Epithelial cell of proximal tubule (primary cell): Measurements from ENCODE around the gene LRRTM4. TPM values are rescaled to one million over a fixed set of nuclear protein-coding genes. Genes with fewer than 3 reads are reported as not detected.

Experiments used
- DNase-seq: peaks from one replicate; pipeline ENCODE4 v3.0.0-alpha.2; 2011; ENCODE audit warnings: low read depth
- H3K4me3 ChIP-seq: 2 replicates; pipeline ENCODE4 v1.5.1; 2011; ENCODE audit warnings: low read depth, mild to moderate bottlenecking, low read length
- total RNA-seq: library from RNA; depleted of rRNA; stranded (reverse); fragments of >200 nt; gene quantifications from 2 replicates; pipeline ENCODE4 v1.2.3, GENCODE V29; 2015
- TF ChIP-seq, protein P1 (sequence below): conservative IDR thresholded peaks from 2 replicates; pipeline ENCODE4 v1.5.1; 2012; ENCODE audit warnings: low read depth, mild to moderate bottlenecking, low read length

Gene LRRTM4
- total RNA-seq, 1 donor from 2014 or later = not detected

DNA sequence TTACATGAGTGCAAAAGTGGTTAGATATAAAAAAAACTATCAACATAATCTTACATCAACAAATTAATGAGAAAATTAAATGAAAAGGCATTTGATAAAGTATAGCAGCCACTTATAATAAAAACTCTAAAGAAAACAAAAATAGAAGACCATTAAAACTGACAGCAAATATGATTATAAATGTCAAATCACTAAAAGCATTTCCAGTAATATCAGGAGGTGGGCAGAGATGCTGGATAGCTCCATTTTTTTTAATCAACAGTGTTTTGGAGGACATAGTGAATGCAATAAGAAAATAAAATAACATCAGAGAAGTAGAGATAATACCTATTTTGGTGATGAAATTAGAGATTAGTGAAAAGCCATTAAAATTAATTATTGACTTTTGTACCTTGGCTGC is 173.4 kb downstream of the LRRTM4 start:
- TF ChIP-seq, protein P1, sequence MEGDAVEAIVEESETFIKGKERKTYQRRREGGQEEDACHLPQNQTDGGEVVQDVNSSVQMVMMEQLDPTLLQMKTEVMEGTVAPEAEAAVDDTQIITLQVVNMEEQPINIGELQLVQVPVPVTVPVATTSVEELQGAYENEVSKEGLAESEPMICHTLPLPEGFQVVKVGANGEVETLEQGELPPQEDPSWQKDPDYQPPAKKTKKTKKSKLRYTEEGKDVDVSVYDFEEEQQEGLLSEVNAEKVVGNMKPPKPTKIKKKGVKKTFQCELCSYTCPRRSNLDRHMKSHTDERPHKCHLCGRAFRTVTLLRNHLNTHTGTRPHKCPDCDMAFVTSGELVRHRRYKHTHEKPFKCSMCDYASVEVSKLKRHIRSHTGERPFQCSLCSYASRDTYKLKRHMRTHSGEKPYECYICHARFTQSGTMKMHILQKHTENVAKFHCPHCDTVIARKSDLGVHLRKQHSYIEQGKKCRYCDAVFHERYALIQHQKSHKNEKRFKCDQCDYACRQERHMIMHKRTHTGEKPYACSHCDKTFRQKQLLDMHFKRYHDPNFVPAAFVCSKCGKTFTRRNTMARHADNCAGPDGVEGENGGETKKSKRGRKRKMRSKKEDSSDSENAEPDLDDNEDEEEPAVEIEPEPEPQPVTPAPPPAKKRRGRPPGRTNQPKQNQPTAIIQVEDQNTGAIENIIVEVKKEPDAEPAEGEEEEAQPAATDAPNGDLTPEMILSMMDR = no peak
- no peak overlapping the region for H3K4me3 ChIP-seq
- no peak for DNase-seq

DNA sequence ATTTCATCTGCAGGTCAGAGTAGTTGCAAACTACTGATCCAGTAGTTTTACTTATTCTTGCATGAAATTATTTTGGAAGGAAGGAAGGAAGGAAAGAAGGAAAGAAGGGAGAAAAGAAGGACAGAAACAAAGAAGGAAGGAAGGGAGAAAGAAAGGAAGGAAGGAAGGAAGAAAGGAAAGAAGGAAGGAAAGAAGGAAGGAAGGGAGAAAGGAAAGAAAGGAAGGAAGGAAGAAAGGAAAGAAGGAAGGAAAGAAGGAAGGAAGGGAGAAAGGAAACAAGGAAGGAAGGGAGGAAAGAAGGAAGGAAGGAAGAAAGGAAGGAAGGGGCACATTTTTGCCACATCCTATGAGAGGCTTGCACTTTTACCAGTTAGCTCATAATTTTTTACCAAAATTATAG is 186.2 kb downstream of the LRRTM4 start:
- DNase-seq = no peak
- no peak overlapping the region for H3K4me3 ChIP-seq
- TF ChIP-seq, protein P1 = no peak

DNA sequence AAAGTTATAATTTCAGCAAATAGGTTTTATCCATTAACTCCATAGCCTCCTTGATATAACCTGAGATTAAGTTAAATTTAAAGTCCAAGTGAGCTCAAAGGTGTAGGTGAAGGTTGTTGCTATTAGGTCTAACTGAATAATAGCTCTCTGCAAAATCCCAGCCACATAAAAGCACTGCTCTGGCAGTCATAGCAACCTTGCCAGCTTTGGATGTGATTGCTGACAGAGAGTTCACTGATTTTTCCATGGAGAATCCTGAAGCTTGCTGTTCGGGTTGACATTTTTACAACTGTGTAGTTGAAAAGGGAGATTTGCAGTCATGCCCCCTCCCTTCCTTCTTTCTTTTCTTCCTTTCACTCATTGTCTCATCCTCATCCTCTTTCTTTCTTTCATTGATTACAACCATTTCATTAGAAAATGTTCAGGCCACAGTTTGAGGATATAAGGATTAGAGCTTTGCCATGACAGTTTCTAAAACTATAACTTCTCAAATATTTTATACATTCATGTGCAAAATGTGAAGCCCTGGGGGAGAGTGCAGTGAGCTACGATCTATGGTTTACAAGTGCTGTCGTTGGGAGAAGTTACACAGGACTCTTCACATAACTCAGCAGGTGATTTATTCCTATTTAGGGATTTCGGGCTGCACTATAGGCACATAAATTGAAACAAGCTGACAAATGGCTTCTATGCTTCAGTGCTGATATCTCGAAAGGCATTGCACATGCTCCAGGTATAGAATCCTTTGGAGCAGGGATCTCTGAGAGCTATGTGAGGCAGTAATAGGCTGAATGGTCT is 193.8 kb downstream of the LRRTM4 start:
- TF ChIP-seq, protein P1 = no peak
- no peak for DNase-seq
- H3K4me3 ChIP-seq = no peak overlapping the region

DNA sequence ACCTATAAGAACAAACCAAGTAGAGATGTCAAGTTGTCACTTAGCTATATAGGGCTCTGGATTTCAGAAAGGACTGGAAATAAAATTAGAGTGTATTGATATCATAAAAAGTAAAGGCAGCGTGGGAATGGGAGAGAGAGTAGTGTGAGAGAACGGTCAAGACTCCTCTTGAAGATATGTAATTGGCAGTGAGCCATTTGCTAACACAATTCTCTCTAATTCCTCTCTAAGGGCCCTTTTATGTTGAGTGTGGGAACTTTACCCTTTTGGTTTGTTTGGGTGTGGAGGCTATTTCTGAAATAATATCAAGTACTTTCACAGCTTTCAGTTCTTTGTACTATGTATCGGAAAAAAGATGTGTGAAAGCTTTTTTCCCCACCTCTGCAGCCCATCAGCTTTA is 196.8 kb downstream of the LRRTM4 start:
- TF ChIP-seq, protein P1 = no peak
- DNase-seq = no peak
- H3K4me3 ChIP-seq = no peak overlapping the region

DNA sequence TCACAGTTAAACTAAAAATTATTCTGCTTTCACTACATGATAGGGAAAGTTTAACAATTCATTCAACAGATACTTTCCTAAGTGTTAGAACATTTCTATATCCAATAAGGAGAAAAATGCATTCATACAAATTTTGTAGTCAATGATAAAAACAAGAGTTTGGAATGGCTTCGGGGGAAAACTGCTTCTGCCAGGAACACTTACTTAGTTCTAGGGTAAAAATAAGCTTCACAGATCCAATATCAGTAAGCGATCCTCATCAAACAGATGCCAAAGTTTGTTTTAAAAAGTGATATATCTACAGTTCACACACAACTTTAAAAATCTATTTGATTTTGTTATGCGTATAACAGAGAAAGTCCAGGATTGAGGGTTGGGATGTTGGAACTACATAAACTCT is 199.7 kb downstream of the LRRTM4 start:
- H3K4me3 ChIP-seq = no peak overlapping the region
- no peak for DNase-seq
- TF ChIP-seq, protein P1 = no peak

DNA sequence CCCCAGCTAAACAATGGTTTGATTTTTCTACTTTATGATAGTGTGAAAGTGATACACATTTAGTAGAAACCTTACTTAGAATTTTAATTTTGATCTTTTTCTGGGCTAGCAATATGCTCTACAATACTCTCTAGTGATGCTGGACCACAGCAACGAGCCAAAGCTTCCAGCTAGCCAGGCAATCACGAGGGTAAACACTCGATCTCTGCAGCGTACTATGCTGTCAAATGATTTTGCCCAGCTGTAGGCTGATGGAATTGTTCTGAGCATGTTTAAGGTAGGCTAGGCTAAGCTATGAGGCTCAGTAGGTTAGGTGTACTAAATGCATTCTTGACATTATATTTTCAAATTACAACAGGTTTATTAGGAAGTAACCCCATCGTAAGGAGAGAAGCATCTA is 207.5 kb downstream of the LRRTM4 start:
- H3K4me3 ChIP-seq = no peak overlapping the region
- TF ChIP-seq, protein P1 = no peak
- no peak for DNase-seq

DNA sequence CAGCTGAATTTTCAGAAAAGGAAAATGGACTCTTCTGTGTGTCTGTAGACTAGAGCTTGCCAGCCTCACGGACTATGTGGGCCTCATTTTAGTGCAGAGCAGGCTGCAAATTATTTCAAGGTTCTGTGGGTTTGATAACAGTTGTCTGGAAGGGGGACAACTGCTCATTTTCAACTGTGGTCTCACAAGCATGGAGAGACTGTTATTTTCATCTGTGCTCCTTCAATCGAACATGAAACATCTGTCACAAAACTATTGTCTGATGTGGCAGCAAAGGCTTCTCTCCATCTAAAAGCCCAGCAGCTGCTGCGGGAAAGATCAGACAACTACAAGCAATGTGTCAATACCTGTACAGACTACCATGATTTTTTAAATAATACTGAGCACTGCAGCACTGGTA is 211.8 kb downstream of the LRRTM4 start:
- no peak for DNase-seq
- no peak overlapping the region for H3K4me3 ChIP-seq
- TF ChIP-seq, protein P1 = no peak
